GM12878 (cell line): ENCODE measurements around the gene CALM3. TPM values are rescaled to one million over a fixed set of nuclear protein-coding genes. Genes with fewer than 3 reads are reported as not detected.

Source experiments
- ASH2L ChIP-seq: fragments of 300-600, 200-600 bp; sonication (generic); IDR thresholded peaks from 2 replicates; pipeline ENCODE4 v1.6.1; 2017; ENCODE audit warnings: low read depth, mild to moderate bottlenecking, borderline replicate concordance
- ATF7 ChIP-seq: fragments of 450-650 bp; IDR thresholded peaks from 2 replicates; pipeline ENCODE4 v1.6.1; 2016; ENCODE audit warnings: low read depth, mild to moderate bottlenecking
- CBX3 ChIP-seq: fragments of 200-600 bp; sonication (generic); IDR thresholded peaks from 2 replicates; pipeline ENCODE4 v1.6.1; 2016; ENCODE audit warnings: low read depth, borderline replicate concordance
- FOXM1 ChIP-seq: IDR thresholded peaks from 2 replicates; pipeline ENCODE4 v1.6.1; 2012; ENCODE audit warnings: low read depth, mild to moderate bottlenecking, inconsistent platforms, low read length, moderate library complexity
- HDAC2 ChIP-seq: fragments of 200-600 bp; sonication (generic); IDR thresholded peaks from 2 replicates; pipeline ENCODE4 v1.6.1; 2017
- HDGF ChIP-seq: fragments of 450-650 bp; IDR thresholded peaks from 2 replicates; pipeline ENCODE4 v1.6.1; 2016; ENCODE audit warnings: antibody characterized with exemption
- IKZF1 ChIP-seq: fragments of 450-650 bp; conservative IDR thresholded peaks from 2 replicates; pipeline ENCODE4 v1.6.1; 2017; ENCODE audit warnings: antibody characterized with exemption, mild to moderate bottlenecking
- IRF3 ChIP-seq: fragments of 450-650 bp; IDR thresholded peaks from 2 replicates; pipeline ENCODE4 v1.6.1; 2014; ENCODE audit warnings: mild to moderate bottlenecking
- KLF5 ChIP-seq: fragments of 450-650 bp; IDR thresholded peaks from 2 replicates; pipeline ENCODE4 v1.6.1; 2014; ENCODE audit warnings: mild to moderate bottlenecking; ENCODE audit not compliant: partially characterized antibody
- MTA2 ChIP-seq: fragments of 450-650 bp; IDR thresholded peaks from 2 replicates; pipeline ENCODE4 v1.6.1; 2016; ENCODE audit warnings: low read depth, mild to moderate bottlenecking, moderate library complexity
- MTA3 ChIP-seq: IDR thresholded peaks from 2 replicates; pipeline ENCODE4 v1.6.1; 2012; ENCODE audit warnings: low read length, inconsistent platforms, borderline replicate concordance
- MXI1 ChIP-seq: fragments of 150-350 bp; IDR thresholded peaks from 2 replicates; pipeline ENCODE4 v1.6.1; 2011; ENCODE audit warnings: low read depth, mild to moderate bottlenecking, inconsistent platforms, low read length, improper control_type of control experiment
- MYC ChIP-seq: IDR thresholded peaks from 2 replicates; pipeline ENCODE4 v1.6.1; 2011; ENCODE audit warnings: mild to moderate bottlenecking, low read length, moderate library complexity, inconsistent platforms; ENCODE audit not compliant: insufficient read depth, insufficient replicate concordance, insufficient read length, severe bottlenecking
- NFIC ChIP-seq: IDR thresholded peaks from 2 replicates; pipeline ENCODE4 v1.6.1; 2012; ENCODE audit warnings: low read depth, mild to moderate bottlenecking, inconsistent platforms, low read length, moderate library complexity
- NFYA ChIP-seq: IDR thresholded peaks from 2 replicates; pipeline ENCODE4 v1.6.1; 2011; ENCODE audit warnings: low read depth, mild to moderate bottlenecking, low read length, improper control_type of control experiment, borderline replicate concordance
- PKNOX1 ChIP-seq: fragments of 450-650 bp; IDR thresholded peaks from 2 replicates; pipeline ENCODE4 v1.6.1; 2016; ENCODE audit warnings: mild to moderate bottlenecking
- POLR2AphosphoS2 ChIP-seq: IDR thresholded peaks from 2 replicates; pipeline ENCODE4 v1.6.1; 2011; ENCODE audit warnings: low read depth, mild to moderate bottlenecking, low read length, improper control_type of control experiment, moderate library complexity
- RFX5 ChIP-seq: IDR thresholded peaks from 2 replicates; pipeline ENCODE4 v1.6.1; 2011; ENCODE audit warnings: low read depth, low read length, improper control_type of control experiment
- SIX5 ChIP-seq: IDR thresholded peaks from 2 replicates; pipeline ENCODE4 v1.6.1; 2011; ENCODE audit warnings: mild to moderate bottlenecking, low read depth, low read length, moderate library complexity; ENCODE audit not compliant: severe bottlenecking
- SMC3 ChIP-seq: IDR thresholded peaks from 2 replicates; pipeline ENCODE4 v1.6.1; 2011; ENCODE audit warnings: low read length, improper control_type of control experiment, borderline replicate concordance
- USF2 ChIP-seq: IDR thresholded peaks from 2 replicates; pipeline ENCODE4 v1.6.1; 2011; ENCODE audit warnings: low read depth, low read length, improper control_type of control experiment, borderline replicate concordance
- YBX1 ChIP-seq: fragments of 450-650 bp; IDR thresholded peaks from 2 replicates; pipeline ENCODE4 v1.6.1; 2016; ENCODE audit warnings: antibody characterized with exemption
- ZBTB40 ChIP-seq: fragments of 450-650 bp; IDR thresholded peaks from 2 replicates; pipeline ENCODE4 v1.6.1; 2016; ENCODE audit warnings: mild to moderate bottlenecking, moderate library complexity, borderline replicate concordance
- ZNF207 ChIP-seq: fragments of 450-650 bp; IDR thresholded peaks from 2 replicates; pipeline ENCODE4 v1.6.1; 2014; ENCODE audit warnings: antibody characterized with exemption, mild to moderate bottlenecking, borderline replicate concordance
- ZNF217 ChIP-seq: fragments of 450-650 bp; IDR thresholded peaks from 2 replicates; pipeline ENCODE4 v1.6.1; 2017; ENCODE audit warnings: antibody characterized with exemption, mild to moderate bottlenecking
- ZNF622 ChIP-seq: fragments of 450-650 bp; IDR thresholded peaks from 2 replicates; pipeline ENCODE4 v1.6.1; 2017; ENCODE audit warnings: mild to moderate bottlenecking, inconsistent platforms
- polyA plus RNA-seq, 11 experiments: library from polyadenylated mRNA; depleted of rRNA in 4 of 11; unstranded in 6 of 11; stranded (reverse) in 5 of 11; fragments of >200 nt; fragmentation: Nextera tagmentation in 4 of 11; fragmentation: Illumina TruSeq in 1 of 11; extraction: Ambion mirVana in 4 of 11; extraction: Trizol in 1 of 11; gene quantifications; 1 replicate in 1 of 11; 2 replicates in 10 of 11; pipeline versions ENCODE4 v1.2.1 to v1.2.3, GENCODE V29; 2011 to 2016; ENCODE audit warnings: inconsistent platforms in 2 of 11, missing spikeins in 2 of 11, low read depth in 1 of 11
- total RNA-seq, 4 experiments: library from RNA; depleted of rRNA in 3 of 4; stranded (reverse); fragments of >200 nt in 3 of 4; fragmentation: Illumina TruSeq in 1 of 4; extraction: Trizol in 1 of 4; gene quantifications; 2 replicates each; pipeline versions ENCODE4 v1.2.1 to v1.2.3, GENCODE V29; 2013 to 2021

CALM3 gene
- total and polyA plus RNA-seq, 10 of the 15 experiments (the other 5 are each of a cell fraction or from before 2014, with no cell fraction given) = 164 to 849 (median 347) TPM

DNA sequence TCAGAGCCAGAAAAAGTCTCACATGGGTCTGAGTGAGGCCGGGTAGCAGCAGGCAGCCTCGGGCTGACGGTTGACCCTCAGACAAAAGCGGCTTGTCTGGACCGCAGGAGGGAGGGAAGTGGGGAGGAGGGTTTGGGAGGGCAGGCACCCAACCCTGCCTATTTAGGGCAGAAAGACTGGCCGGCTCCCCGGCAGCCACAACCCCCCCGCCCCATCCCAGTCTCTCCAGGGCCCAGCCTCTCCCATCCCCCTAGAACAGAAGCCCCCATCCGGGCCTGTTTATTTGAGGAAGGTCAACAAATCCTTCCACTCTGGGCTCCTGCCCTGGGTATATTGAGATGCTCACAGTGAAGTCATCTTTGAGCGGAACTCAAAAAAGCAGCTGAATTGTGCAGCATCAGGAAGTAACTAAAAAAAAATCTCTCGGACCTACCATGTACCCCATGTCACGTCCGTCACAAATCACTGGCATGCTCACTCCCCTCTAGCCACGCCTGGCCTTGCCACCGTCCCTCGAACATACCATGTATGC lies 53.6 kb downstream of the CALM3 start (continued):
- TF ChIP-seq ZBTB40 (no peak), MTA3 (no peak), YBX1 (no peak), FOXM1 (no peak), ATF7 (peak; percentile 36; the same call in 1 of the 2 replicates), HDGF (no peak), IKZF1 (no peak), ASH2L (no peak), NFIC (no peak), ZNF217 (no peak), PKNOX1 (peak; percentile 48; the same call in 1 of the 2 replicates), SMC3 (no peak), ZNF622 (no peak), HDAC2 (no peak), MTA2 (no peak), MXI1 (0 out of 2 replicates have a peak, but pooled peaks have one; percentile 19), MYC (no peak), SIX5 (no peak), RFX5 (0 out of 2 replicates have a peak, but pooled peaks have one; percentile 42), CBX3 (no peak), NFYA (no peak), KLF5 (no peak), USF2 (no peak), ZNF207 (no peak), IRF3 (no peak), POLR2AphosphoS2 (no peak)
